ENCODE measurements around the gene RGS7. TPM values are rescaled to one million over a fixed set of nuclear protein-coding genes. Genes with fewer than 3 reads are reported as not detected.

Gene RGS7
- total RNA-seq, 4 donors from 2014 or later, result 0.39 TPM; not detected in 3

DNA sequence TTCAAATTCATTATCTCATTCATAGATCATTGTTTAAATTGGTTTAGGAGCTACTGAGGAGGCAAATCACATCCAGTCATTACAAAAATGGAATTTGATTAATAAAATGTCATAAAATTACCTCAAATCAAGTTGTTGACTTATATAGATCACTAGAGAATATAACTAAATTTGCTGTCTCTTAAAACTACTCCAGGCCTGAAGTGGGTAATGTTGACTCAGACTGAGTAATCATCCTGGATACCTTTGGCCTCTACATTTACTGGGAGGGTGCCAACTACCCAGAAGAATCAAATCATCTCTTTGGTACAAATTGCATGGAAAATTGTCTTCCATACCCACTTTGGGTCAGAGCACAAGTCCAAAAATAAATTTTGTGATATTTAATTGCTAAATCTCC lies 553.9 kb downstream of the RGS7 start:
- no peak for DNase-seq
- no peak overlapping the region for H3K4me3 ChIP-seq (replicated peaks in 1 of 3)
- H3K27me3 ChIP-seq, result no peaks in the 10 kb centered on the region
- no peak for TF ChIP-seq POLR2A (IDR thresholded peaks at IDR 0.05)
- TF ChIP-seq, protein P1, sequence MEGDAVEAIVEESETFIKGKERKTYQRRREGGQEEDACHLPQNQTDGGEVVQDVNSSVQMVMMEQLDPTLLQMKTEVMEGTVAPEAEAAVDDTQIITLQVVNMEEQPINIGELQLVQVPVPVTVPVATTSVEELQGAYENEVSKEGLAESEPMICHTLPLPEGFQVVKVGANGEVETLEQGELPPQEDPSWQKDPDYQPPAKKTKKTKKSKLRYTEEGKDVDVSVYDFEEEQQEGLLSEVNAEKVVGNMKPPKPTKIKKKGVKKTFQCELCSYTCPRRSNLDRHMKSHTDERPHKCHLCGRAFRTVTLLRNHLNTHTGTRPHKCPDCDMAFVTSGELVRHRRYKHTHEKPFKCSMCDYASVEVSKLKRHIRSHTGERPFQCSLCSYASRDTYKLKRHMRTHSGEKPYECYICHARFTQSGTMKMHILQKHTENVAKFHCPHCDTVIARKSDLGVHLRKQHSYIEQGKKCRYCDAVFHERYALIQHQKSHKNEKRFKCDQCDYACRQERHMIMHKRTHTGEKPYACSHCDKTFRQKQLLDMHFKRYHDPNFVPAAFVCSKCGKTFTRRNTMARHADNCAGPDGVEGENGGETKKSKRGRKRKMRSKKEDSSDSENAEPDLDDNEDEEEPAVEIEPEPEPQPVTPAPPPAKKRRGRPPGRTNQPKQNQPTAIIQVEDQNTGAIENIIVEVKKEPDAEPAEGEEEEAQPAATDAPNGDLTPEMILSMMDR (IDR thresholded peaks at IDR 0.05), result no peak
- intact Hi-C loops (cut with DNase I), result no loop called here
- H3K36me3 ChIP-seq, result no peaks in the 10 kb centered on the region
- H3K9me3 ChIP-seq, result no peaks in the 10 kb centered on the region
- H3K4me1 ChIP-seq, result no peaks in the 10 kb centered on the region
- no peak overlapping the region for H3K27ac ChIP-seq

DNA sequence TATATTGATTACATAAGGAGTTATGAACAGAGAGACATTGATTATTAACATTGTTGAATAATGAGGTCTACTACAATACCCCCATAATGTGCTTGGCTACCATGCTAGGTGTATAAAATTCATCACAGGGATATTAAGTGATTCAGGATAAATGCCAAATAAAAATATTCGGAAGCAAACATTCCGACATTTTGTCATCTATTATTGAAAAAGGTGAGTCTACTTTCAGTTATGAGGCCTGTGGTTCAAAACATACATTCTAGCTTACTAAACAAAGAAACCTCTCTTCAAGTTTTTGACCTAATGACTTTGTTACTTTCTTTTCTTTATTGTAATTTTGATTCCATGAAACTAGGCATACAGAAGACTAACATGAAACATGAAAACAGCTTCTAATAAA lies 554.7 kb downstream of the RGS7 start:
- no peaks in the 10 kb centered on the region for H3K27me3 ChIP-seq
- WGBS, 2 donors, result 90 to 92% methylated on average over 2 of the region's 2 CpGs
- no peaks in the 10 kb centered on the region for H3K36me3 ChIP-seq
- H3K4me3 ChIP-seq (replicated peaks in 1 of 3), result no peak overlapping the region
- no peak for DNase-seq
- intact Hi-C loops (cut with DNase I), result no loop called here
- H3K9me3 ChIP-seq, result no peaks in the 10 kb centered on the region
- H3K4me1 ChIP-seq, result no peaks in the 10 kb centered on the region
- TF ChIP-seq POLR2A (IDR thresholded peaks at IDR 0.05), result no peak
- TF ChIP-seq, protein P1 (IDR thresholded peaks at IDR 0.05), result no peak
- H3K27ac ChIP-seq, result no peak overlapping the region

DNA sequence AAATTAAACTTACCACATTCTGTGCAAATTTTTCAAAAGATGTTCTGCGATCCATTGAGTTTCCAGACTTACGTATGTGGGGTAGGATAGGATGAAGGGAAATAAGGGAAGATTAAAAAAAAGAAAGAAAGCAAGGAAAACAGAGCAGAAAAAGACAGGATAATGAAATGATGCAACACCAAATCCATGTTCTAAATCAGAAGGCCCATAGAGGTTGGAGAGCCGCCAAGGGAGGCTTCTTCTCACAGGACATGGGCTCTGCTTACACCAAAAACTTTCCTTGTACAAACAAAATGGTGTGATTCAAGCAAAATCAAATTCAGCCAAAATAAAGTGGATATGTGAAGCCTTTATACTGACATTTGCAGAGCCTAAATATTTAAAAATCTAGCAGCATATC lies 555.6 kb downstream of the RGS7 start:
- no peaks in the 10 kb centered on the region for H3K9me3 ChIP-seq
- H3K27me3 ChIP-seq, result no peaks in the 10 kb centered on the region
- H3K27ac ChIP-seq, result no peak overlapping the region
- intact Hi-C loops (cut with DNase I), result no loop called here
- 91 to 92% methylated on average over 3 of the region's 3 CpGs for WGBS, 2 donors
- no peaks in the 10 kb centered on the region for H3K4me1 ChIP-seq
- H3K36me3 ChIP-seq, result no peaks in the 10 kb centered on the region
- TF ChIP-seq POLR2A (IDR thresholded peaks at IDR 0.05), result no peak
- TF ChIP-seq, protein P1 (IDR thresholded peaks at IDR 0.05), result no peak
- no peak for DNase-seq
- no peak overlapping the region for H3K4me3 ChIP-seq (replicated peaks in 1 of 3)

DNA sequence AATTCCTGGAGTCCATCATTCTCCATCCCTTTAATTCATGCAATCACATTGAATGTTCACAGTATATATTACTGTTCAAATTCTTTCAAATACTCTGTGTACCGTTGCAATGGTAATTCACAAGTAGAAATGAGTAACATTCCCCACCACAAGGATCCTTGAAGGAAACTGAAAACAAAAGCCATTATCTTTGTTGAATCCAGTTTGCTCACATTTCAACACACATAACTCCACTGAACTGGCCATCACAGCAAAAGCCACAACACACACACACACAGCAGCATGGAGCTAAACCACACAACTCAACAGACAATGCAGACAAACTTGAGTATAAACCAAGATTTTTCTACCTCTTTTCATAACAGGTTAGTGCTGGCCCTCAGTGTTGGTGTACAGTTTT lies 556.7 kb downstream of the RGS7 start:
- no peaks in the 10 kb centered on the region for H3K27me3 ChIP-seq
- WGBS, 2 donors, result 46 to 60% methylated on average over 1 of the region's 1 CpG
- no peak overlapping the region for H3K4me3 ChIP-seq (replicated peaks in 1 of 3)
- no peaks in the 10 kb centered on the region for H3K9me3 ChIP-seq
- H3K36me3 ChIP-seq, result no peaks in the 10 kb centered on the region
- TF ChIP-seq, protein P1 (IDR thresholded peaks at IDR 0.05), result no peak
- no peak for TF ChIP-seq POLR2A (IDR thresholded peaks at IDR 0.05)
- no peaks in the 10 kb centered on the region for H3K4me1 ChIP-seq
- no peak for DNase-seq
- intact Hi-C loops (cut with DNase I), result no loop called here
- H3K27ac ChIP-seq, result no peak overlapping the region

DNA sequence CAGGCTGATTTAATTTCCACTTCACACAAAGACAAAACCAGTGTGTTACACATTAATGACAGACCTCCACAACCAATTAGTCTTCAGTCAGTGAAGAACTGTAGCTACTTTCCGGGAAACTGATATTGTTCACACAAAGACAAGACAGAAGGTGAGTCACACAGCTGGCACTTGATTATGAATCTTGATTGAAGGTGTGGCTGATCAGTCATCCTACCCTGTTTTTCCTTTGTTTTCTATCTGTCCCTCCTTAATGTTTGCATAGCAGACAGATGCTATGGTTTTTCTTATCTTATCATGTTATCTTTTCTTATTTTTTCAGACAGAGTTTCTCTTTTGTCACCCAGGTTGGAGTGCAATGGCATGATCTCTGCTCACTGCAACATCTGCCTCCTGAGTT lies 560.0 kb downstream of the RGS7 start:
- Histone ChIP-seq H3K27ac (no peak overlapping the region), H3K27me3 (no peaks in the 10 kb centered on the region), H3K9me3 (no peaks in the 10 kb centered on the region), H3K36me3 (no peaks in the 10 kb centered on the region), H3K4me3 (replicated peaks in 1 of 3) (no peak overlapping the region), H3K4me1 (no peaks in the 10 kb centered on the region)
- no peak for DNase-seq
- intact Hi-C loops (cut with DNase I), result no loop called here
- TF ChIP-seq, protein P1 (IDR thresholded peaks at IDR 0.05), result no peak
- WGBS, 2 donors, result 83 to 89% methylated on average over 1 of the region's 1 CpG

Measured in thyroid gland (tissue), 4 donors.